ENCODE results near the gene CNOT3.

GRCh38 chr19:54133312-54133956 is 4.1 kb upstream of the CNOT3 start:
- TF ChIP-seq FOS (IDR thresholded peaks at IDR 0.05; ENCODE audit: borderline replicate concordance, insufficient read depth, low read length) (no peak), EZH2 (IDR thresholded peaks at IDR 0.05; ENCODE audit: borderline replicate concordance, low read depth, low read length, severe bottlenecking) (no peak), POLR2AphosphoS5 (IDR thresholded peaks at IDR 0.05; ENCODE audit: insufficient read depth, low read depth, low read length) (no peak), MAX (IDR thresholded peaks at IDR 0.05; ENCODE audit: insufficient read depth, insufficient read length) (no peak), CTCF (IDR thresholded peaks at IDR 0.05; ENCODE audit: extremely low read depth in 1 of 2, insufficient read depth in 1 of 2, low read depth in 1 of 2, low read length in 2 of 2) (no peak), POLR2A (IDR thresholded peaks at IDR 0.05; ENCODE audit: low read depth, low read length) (peak; percentile 14)

All from endothelial cell of umbilical vein (primary cell).